ENCODE data around the gene METTL2B.
A peak's percentile ranks its signal among the peaks of the same experiment; 100 is the strongest.
"Not testable (repeated sequence)": the region's sequence is repeated elsewhere in the genome, so short reads cannot be mapped to it uniquely, and the experiment has no call there.

The METTL2B gene

DNA sequence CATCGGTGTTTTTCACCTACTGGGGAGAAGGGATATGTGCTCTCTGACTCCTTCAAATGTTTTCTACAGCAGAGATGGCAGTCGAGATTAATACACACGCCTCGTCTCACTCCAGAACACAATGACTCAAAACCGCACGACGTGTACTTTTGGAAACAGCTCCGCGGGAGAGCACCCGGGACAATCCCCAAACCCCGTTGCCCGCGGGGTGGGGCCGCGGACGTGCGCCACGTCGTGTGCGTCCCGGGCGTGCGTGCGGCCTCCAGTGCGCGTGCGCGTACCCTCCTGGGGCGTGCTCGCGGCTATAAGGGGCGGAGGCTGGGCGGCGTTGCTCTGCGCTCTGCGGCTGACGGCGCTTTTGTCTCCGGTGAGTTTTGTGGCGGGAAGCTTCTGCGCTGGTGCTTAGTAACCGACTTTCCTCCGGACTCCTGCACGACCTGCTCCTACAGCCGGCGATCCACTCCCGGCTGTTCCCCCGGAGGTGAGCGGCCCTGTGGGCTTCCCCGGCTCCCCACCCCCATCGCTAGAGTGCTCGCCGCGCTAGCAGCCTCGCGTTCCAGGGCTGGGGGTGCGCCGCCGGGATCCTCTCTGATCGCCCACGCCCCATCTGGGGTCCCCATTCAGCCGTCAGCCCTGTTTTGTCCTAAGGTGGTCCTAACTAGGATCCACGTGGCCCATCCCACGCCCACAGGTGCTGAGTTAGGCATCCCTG is 20.8 kb upstream of the METTL2B start, which contains the start of gene HILPDA:
HILPDA (plus strand) TSS at position 336 of the 712 bp plus-strand sequence. CDS start 1,391 bp downstream, outside the sequence.
- peak; percentile 97 for DNase-seq (ENCODE audit: low read depth)

DNA sequence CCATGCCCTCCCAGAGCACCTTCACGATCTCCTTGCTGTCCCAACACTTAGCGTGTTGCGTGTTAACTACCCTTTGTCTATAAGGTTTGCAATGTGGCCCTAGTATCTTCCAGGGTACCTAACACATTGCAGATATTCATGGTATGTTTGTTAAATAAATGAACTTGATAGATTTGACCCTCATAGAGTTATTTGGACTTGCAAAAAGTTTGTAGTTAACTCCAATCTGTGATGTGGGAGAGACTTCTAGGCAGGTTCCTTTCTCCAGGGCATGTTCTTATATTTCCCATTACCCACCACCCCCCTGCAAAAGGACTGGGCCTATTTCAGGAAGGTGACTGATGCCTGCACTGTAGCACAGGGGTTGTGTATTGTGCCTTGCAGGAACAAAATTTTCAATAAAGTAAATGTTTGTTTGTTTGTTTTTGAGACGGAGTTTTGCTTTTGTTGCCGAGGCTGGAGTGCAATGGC is 20.3 kb upstream of the METTL2B start:
- DNase-seq (ENCODE audit: low read depth) = no peak

- not testable (repeated sequence) for DNase-seq (ENCODE audit: low read depth)
Measured at GRCh38 chr7:128457385-128457784, 19.2 kb upstream of the METTL2B start.

- DNase-seq (ENCODE audit: low read depth) = no peak
Measured at GRCh38 chr7:128458956-128459355, 17.6 kb upstream of the METTL2B start.

GRCh38 chr7:128459394-128459878 is 17.1 kb upstream of the METTL2B start:
- peak; percentile 25 for DNase-seq (ENCODE audit: low read depth)

- DNase-seq (ENCODE audit: low read depth) = no peak
Measured at GRCh38 chr7:128462460-128462859, 14.1 kb upstream of the METTL2B start.

DNA sequence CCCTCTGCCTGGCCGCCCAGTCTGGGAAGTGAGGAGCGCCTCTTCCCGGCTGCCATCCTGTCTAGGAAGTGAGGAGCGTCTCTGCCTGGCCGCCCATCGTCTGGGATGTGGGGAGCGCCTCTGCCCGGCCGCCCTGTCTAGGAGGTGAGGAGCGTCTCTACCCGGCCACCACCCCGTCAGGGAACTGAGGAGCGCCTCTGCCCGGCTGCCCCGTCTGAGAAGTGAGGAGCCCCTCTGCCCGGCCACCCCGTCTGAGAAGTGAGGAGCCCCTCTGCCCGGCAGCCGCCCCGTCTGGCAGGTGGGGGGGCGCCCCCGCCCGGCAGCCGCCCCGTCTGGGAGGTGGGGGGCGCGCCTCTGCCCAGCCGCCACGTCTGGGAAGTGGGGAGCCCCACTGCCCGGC is 13.2 kb upstream of the METTL2B start:
- not testable (repeated sequence) for DNase-seq (ENCODE audit: low read depth)

- not testable (repeated sequence) for DNase-seq (ENCODE audit: low read depth)
Measured at GRCh38 chr7:128463933-128464332, 12.6 kb upstream of the METTL2B start.

DNA sequence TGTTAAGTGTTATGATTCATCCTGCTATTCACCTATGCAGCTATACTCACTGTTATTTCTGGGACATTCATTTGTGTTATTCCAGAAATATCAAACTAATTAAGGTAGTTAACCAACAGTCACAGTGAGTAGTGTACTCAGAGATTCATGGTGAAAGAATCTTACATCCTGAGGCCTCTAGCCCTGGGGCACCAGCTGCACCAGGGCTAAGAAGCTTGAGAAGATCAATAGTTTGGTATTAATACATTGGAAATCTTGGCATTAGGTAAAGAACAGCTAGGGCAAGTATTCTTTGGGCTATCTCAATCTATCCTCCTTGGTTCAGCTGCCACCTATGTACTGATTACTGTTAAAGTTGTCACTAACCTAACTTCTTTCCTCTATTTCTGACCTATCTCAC is 9.7 kb upstream of the METTL2B start:
- not testable (repeated sequence) for DNase-seq (ENCODE audit: low read depth)

GRCh38 chr7:128477336-128477690 is 765 bp downstream of the METTL2B start:
- DNase-seq (ENCODE audit: low read depth) = not testable (repeated sequence)

DNA sequence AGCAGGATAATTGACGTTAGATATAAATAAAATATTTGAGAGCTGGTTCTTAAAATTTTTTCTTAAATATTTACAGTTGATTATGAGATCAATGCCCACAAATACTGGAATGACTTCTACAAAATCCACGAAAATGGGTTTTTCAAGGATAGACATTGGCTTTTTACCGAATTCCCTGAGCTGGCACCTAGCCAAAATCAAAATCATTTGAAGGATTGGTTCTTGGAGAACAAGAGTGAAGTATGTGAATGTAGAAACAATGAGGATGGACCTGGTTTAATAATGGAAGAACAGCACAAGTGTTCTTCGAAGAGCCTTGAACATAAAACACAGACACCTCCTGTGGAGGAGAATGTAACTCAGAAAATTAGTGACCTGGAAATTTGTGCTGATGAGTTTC is 2.5 kb downstream of the METTL2B start:
- not testable (repeated sequence) for DNase-seq (ENCODE audit: low read depth)

GRCh38 chr7:128488134-128488533 is 11.6 kb downstream of the METTL2B start:
- DNase-seq (ENCODE audit: low read depth) = not testable (repeated sequence)

DNA sequence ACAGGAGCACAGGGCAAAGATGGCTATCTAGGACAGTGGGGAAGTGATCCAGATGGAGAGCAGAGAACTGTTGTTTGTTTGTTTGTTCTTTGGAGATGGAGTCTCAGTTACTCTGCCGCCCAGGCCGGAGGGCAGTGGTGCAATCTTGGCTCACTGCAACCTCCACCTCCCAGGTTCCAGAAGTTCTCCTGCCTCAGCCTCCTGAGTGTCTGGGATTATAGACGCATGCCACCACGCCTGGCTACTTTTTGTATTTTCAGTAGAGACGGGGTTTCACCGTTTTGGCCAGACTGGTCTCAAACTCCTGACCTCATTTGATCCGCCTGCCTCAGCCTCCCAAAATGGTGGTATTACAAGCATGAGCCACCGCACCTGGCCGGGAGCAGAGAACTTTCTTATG is 20.9 kb downstream of the METTL2B start:
- DNase-seq (ENCODE audit: low read depth) = no peak

GRCh38 chr7:128505416-128505815 is 28.9 kb downstream of the METTL2B start:
- DNase-seq (ENCODE audit: low read depth) = not testable (repeated sequence)

DNA sequence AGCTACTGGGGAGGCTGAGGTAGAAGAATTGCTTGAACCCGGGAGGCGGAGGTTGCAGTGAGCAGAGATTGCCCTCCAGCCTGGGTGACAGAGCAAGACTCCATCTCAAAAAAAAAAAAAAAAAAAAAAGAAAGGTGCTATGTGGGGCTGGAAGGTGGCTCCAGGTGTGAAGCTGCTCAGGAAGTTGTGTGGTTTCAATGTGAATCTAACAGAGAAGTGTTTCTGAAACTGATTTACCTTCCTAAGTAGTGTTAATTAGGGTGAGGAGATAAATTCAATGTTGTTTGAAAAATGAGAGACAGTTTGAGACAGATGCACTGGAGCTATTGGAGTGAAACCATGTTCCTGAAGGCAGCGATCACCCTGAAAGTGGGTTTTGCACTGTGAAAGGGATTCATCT is 30.3 kb downstream of the METTL2B start:
- not testable (repeated sequence) for DNase-seq (ENCODE audit: low read depth)

DNA sequence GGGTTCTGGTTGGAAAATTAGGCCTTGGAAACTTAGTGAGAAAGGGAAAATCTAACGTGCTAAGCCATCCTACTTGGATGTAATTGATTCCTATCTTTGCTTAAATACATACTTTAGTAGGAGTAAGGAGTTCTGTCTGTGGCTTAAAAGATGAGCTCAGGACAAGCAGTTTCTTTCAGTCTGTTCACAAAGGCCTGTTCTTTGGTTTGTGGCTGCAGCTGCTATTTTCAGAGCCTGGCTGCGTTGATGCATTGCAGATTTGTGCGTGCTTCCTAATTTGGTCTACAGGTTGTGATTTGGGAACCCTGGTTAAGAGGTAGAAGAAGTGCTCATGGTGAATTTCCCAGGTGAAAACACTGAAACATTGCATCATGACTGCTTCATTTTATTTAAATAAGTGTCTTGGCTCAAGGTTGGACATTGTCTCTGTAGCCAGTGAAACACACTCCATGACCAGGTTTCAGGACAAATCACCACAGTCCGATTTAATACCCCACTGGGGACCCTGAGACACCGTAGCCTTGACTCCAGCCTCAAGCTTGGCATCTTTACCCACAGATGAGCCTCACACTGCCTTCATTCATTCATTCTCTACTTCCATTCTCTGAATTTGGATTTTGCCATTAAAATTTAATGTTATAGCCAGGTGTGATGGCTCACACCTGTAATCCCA is 30.9 kb downstream of the METTL2B start:
- DNase-seq (ENCODE audit: low read depth) = not testable (repeated sequence)

GRCh38 chr7:128511692-128512091 is 35.1 kb downstream of the METTL2B start:
- DNase-seq (ENCODE audit: low read depth) = not testable (repeated sequence)

- DNase-seq (ENCODE audit: low read depth) = not testable (repeated sequence)
Measured at GRCh38 chr7:128515232-128515631, 38.7 kb downstream of the METTL2B start.

GRCh38 chr7:128517023-128517422 is 40.5 kb downstream of the METTL2B start:
- DNase-seq (ENCODE audit: low read depth) = not testable (repeated sequence)

DNA sequence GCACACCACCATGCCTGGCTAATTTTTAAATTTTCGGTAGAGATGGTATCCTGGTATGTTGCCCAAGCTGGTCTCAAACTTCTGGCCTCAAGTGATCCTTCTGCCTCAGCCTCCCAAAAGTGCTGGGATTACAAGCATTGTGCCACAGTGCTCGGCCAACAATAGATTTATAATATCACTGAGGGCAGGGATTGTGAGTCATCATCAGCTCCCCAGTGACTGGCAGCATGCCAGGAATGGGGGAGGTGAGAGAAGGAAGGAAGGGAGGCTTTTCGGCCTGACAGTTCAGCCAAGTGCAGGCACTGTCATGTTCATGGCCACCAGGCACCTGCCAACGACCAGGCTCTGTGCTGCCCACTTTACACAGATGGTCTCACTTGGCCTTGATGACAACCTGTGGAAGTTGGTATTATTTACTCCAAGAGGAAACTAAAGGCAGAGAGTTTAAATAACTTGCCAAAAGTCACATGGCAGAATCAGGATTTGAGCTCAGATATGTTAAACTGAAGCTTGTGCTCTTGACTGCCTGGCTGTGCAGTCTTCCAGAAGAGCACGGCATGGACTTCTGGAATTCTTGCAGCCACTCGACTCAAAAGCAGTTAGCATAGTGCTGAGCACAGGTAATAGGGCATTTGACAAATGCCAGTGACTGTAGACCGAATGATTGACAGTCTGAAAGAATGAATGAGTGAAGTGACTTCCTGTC is 46.8 kb downstream of the METTL2B start:
- peak; percentile 64 for DNase-seq (ENCODE audit: low read depth)

GRCh38 chr7:128523932-128524524 is 47.5 kb downstream of the METTL2B start:
- not testable (repeated sequence) for DNase-seq (ENCODE audit: low read depth)

- DNase-seq (ENCODE audit: low read depth) = not testable (repeated sequence)
Measured at GRCh38 chr7:128525584-128525983, 49.0 kb downstream of the METTL2B start.

All from activated T-cell treated with anti-CD3 and anti-CD28 coated beads for 48 hours (primary cell).